HEK293 (cell line): ENCODE measurements around the gene STIM1.

Experiments used
- CTCF ChIA-PET: fragments of 350-600 bp; formaldehyde crosslinking; extraction: SDS; loops from one replicate; lab custom pipeline; 2021; ENCODE audit warnings: antibody characterized with exemption; lab: Yijun Ruan, JAX
- POLR2A ChIA-PET: fragments of 300-600 bp; formaldehyde crosslinking; extraction: SDS; loops from one replicate; lab custom pipeline; 2020; ENCODE audit warnings: antibody characterized with exemption, inconsistent platforms; lab: Yijun Ruan, JAX
- H3K27ac ChIP-seq: fragments of 200-500 bp; sonication (Bioruptor generic); 2 replicates; pipeline ENCODE4 v1.5.1; 2014; ENCODE audit warnings: low read depth, low read length, control low read depth, inconsistent platforms; ENCODE audit errors: extremely low read depth
- H3K36me3 ChIP-seq, 2 experiments: fragments of 200-500 bp in 1 of 2; sonication (Bioruptor generic) in 1 of 2; 1 replicate in 1 of 2; 2 replicates in 1 of 2; pipeline ENCODE4 v1.5.1; 2014 to 2017; ENCODE audit warnings: inconsistent platforms in 2 of 2, low read length in 2 of 2; ENCODE audit not compliant: control insufficient read depth in 2 of 2, insufficient read depth in 1 of 2
- H3K4me1 ChIP-seq: fragments of 200-500 bp; sonication (Bioruptor generic); 2 replicates; pipeline ENCODE4 v1.5.1; 2014; ENCODE audit warnings: mild to moderate bottlenecking, low read length, inconsistent platforms; ENCODE audit not compliant: control insufficient read depth, insufficient read depth
- H3K4me3 ChIP-seq: 2 replicates; pipeline ENCODE4 v1.5.1; 2011; ENCODE audit warnings: low read depth, mild to moderate bottlenecking, control low read depth, low read length, moderate library complexity
- H3K9me3 ChIP-seq: fragments of 200-500 bp; sonication (Bioruptor generic); 2 replicates; pipeline ENCODE4 v1.5.1; 2014; ENCODE audit warnings: low read depth, low read length, inconsistent platforms; ENCODE audit not compliant: control insufficient read depth, insufficient read depth
- GFI1B ChIP-seq: fragments of 450-650 bp; formaldehyde crosslinking; IDR thresholded peaks from 2 replicates; pipeline ENCODE4 v1.5.1; 2016; ENCODE audit warnings: missing biosample characterization, missing genetic modification characterization
- HIC1 ChIP-seq: fragments of 450-650 bp; formaldehyde crosslinking; IDR thresholded peaks from 2 replicates; pipeline ENCODE4 v1.5.1; 2016; ENCODE audit warnings: missing biosample characterization, missing genetic modification characterization
- HOXC10 ChIP-seq: sonication (generic); formaldehyde crosslinking; IDR thresholded peaks from 2 replicates; pipeline ENCODE4 v1.8.1; 2023; ENCODE audit warnings: mild to moderate bottlenecking, missing genetic modification reagents
- HOXD13 ChIP-seq: sonication (generic); formaldehyde crosslinking; IDR thresholded peaks from 2 replicates; pipeline ENCODE4 v1.8.0; 2022; ENCODE audit warnings: missing genetic modification reagents, borderline replicate concordance
- MYNN ChIP-seq: fragments of 450-650 bp; formaldehyde crosslinking; IDR thresholded peaks from 2 replicates; pipeline ENCODE4 v1.5.1; 2016; ENCODE audit warnings: missing biosample characterization, missing genetic modification characterization, borderline replicate concordance
- MZF1 ChIP-seq: fragments of 450-650 bp; formaldehyde crosslinking; IDR thresholded peaks from 2 replicates; pipeline ENCODE4 v1.5.1; 2017; ENCODE audit warnings: missing biosample characterization, missing genetic modification characterization, borderline replicate concordance
- SETDB1 ChIP-seq: IDR thresholded peaks from one replicate; pipeline ENCODE4 v1.6.1; 2017; ENCODE audit warnings: mild to moderate bottlenecking, low read length, moderate library complexity, mixed read lengths; ENCODE audit not compliant: insufficient read length
- TCF7L2 ChIP-seq: IDR thresholded peaks from 2 replicates; pipeline ENCODE4 v1.6.1; 2011; ENCODE audit warnings: low read depth, mild to moderate bottlenecking, inconsistent platforms, low read length, moderate library complexity, borderline replicate concordance
- TRIM28 ChIP-seq: IDR thresholded peaks from 2 replicates; pipeline ENCODE4 v1.6.1; 2011; ENCODE audit warnings: low read length, control low read depth, borderline replicate concordance
- ZBTB1 ChIP-seq: fragments of 450-650 bp; formaldehyde crosslinking; IDR thresholded peaks from 2 replicates; pipeline ENCODE4 v1.5.1; 2016; ENCODE audit warnings: missing biosample characterization, missing genetic modification characterization
- ZBTB20 ChIP-seq: fragments of 450-650 bp; formaldehyde crosslinking; IDR thresholded peaks from 2 replicates; pipeline ENCODE4 v1.5.1; 2016; ENCODE audit warnings: missing biosample characterization, missing genetic modification characterization
- ZBTB26 ChIP-seq: fragments of 450-650 bp; formaldehyde crosslinking; optimal IDR thresholded peaks from 2 replicates; pipeline ENCODE3; 2016; ENCODE audit warnings: missing biosample characterization, mild to moderate bottlenecking, missing genetic modification characterization
- ZIC2 ChIP-seq: fragments of 450-650 bp; formaldehyde crosslinking; IDR thresholded peaks from 2 replicates; pipeline ENCODE4 v1.5.1; 2016; ENCODE audit warnings: missing biosample characterization, missing genetic modification characterization
- ZNF184 ChIP-seq: fragments of 450-650 bp; IDR thresholded peaks from 2 replicates; pipeline ENCODE4 v1.5.1; 2018; ENCODE audit warnings: missing biosample characterization, mild to moderate bottlenecking, missing genetic modification characterization
- ZNF248 ChIP-seq: fragments of 450-650 bp; formaldehyde crosslinking; IDR thresholded peaks from 2 replicates; pipeline ENCODE4 v1.5.1; 2017; ENCODE audit warnings: missing biosample characterization, missing genetic modification characterization
- ZNF555 ChIP-seq: fragments of 450-650 bp; formaldehyde crosslinking; conservative IDR thresholded peaks from 2 replicates; pipeline ENCODE4 v1.5.1; 2017; ENCODE audit warnings: missing biosample characterization, mild to moderate bottlenecking, missing genetic modification characterization, inconsistent platforms
- ZNF561 ChIP-seq: fragments of 450-650 bp; IDR thresholded peaks from 2 replicates; pipeline ENCODE4 v1.5.1; 2018; ENCODE audit warnings: missing biosample characterization, missing genetic modification characterization, borderline replicate concordance
- ZNF580 ChIP-seq: fragments of 450-650 bp; formaldehyde crosslinking; IDR thresholded peaks from 2 replicates; pipeline ENCODE4 v1.5.1; 2016; ENCODE audit warnings: missing biosample characterization, missing genetic modification characterization
- ZNF596 ChIP-seq: fragments of 450-650 bp; IDR thresholded peaks from 2 replicates; pipeline ENCODE4 v1.5.0; 2018; ENCODE audit warnings: missing biosample characterization, mild to moderate bottlenecking, missing genetic modification characterization, moderate library complexity
- ZNF626 ChIP-seq: fragments of 450-650 bp; sonication (Bioruptor Pico); formaldehyde crosslinking; IDR thresholded peaks from 2 replicates; pipeline ENCODE4 v1.5.1; 2018; ENCODE audit warnings: missing biosample characterization, missing genetic modification characterization, inconsistent platforms
- ZNF639 ChIP-seq: fragments of 450-650 bp; formaldehyde crosslinking; IDR thresholded peaks from 2 replicates; pipeline ENCODE4 v1.5.1; 2016; ENCODE audit warnings: missing biosample characterization, missing genetic modification characterization
- ZNF654 ChIP-seq: fragments of 450-650 bp; formaldehyde crosslinking; IDR thresholded peaks from 2 replicates; pipeline ENCODE4 v1.5.1; 2016; ENCODE audit warnings: low read depth, missing biosample characterization, missing genetic modification characterization
- ZNF664 ChIP-seq: fragments of 450-650 bp; formaldehyde crosslinking; IDR thresholded peaks from 2 replicates; pipeline ENCODE4 v1.5.1; 2016; ENCODE audit warnings: missing biosample characterization, missing genetic modification characterization
- ZNF747 ChIP-seq: fragments of 450-650 bp; formaldehyde crosslinking; IDR thresholded peaks from 2 replicates; pipeline ENCODE4 v1.5.1; 2016; ENCODE audit warnings: missing biosample characterization, missing genetic modification characterization
- ZNF776 ChIP-seq: fragments of 450-650 bp; formaldehyde crosslinking; IDR thresholded peaks from 2 replicates; pipeline ENCODE4 v1.5.0; 2017; ENCODE audit warnings: missing biosample characterization, missing genetic modification characterization, borderline replicate concordance
- ZNF791 ChIP-seq: fragments of 450-650 bp; formaldehyde crosslinking; IDR thresholded peaks from 2 replicates; pipeline ENCODE4 v1.5.1; 2016; ENCODE audit warnings: missing biosample characterization, missing genetic modification characterization
- ZSCAN16 ChIP-seq: fragments of 450-650 bp; formaldehyde crosslinking; IDR thresholded peaks from 2 replicates; pipeline ENCODE4 v1.5.1; 2016; ENCODE audit warnings: missing biosample characterization, missing genetic modification characterization
- TF ChIP-seq, protein P1 (sequence below): fragments of 450-650 bp; formaldehyde crosslinking; IDR thresholded peaks from 2 replicates; pipeline ENCODE4 v1.5.1; 2017; ENCODE audit warnings: missing biosample characterization, missing genetic modification characterization

Gene STIM1

DNA sequence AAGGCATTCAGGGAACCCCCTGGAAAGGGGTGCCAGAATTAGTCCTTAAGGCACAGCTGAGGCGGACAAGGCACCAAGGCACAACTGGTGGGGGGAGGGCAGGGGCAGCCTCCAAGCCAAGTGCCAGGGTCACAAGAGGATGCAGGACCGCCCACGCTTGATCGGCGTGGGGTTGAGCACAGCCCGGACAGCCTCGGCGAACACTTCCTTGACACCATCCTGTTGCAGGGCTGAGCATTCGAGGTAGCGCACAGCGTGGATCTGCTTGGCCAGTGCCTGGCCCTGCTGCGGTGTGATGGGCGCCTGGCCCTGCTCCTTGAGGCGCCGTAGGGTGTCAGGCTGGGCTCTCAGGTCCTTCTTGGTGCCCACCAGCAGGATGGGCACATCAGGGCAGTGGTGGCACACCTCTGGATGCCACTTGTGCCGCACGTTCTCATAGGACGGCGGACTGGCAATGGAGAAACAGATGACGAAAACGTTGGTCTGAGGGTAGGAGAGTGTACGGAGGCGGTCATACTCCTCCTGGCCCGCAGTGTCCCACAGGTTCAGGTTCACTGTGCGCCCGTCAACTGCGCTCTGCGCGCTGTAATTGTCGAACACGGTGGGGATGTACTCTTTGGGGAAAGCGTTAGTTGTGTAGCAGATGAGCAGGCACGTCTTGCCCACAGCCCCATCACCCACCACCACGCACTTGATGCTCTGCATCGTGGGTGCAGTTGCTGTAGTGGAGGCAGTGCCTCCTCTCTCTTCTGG is 27.9 kb upstream of the STIM1 start (continued):
- TF ChIP-seq, protein P1, sequence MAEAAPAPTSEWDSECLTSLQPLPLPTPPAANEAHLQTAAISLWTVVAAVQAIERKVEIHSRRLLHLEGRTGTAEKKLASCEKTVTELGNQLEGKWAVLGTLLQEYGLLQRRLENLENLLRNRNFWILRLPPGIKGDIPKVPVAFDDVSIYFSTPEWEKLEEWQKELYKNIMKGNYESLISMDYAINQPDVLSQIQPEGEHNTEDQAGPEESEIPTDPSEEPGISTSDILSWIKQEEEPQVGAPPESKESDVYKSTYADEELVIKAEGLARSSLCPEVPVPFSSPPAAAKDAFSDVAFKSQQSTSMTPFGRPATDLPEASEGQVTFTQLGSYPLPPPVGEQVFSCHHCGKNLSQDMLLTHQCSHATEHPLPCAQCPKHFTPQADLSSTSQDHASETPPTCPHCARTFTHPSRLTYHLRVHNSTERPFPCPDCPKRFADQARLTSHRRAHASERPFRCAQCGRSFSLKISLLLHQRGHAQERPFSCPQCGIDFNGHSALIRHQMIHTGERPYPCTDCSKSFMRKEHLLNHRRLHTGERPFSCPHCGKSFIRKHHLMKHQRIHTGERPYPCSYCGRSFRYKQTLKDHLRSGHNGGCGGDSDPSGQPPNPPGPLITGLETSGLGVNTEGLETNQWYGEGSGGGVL = no peak
- TF ChIP-seq ZNF747 (tag by site-specific recombination) (no peak), ZNF639 (tag by site-specific recombination) (no peak), GFI1B (tag by site-specific recombination) (no peak), ZBTB26 (tag by site-specific recombination) (no peak), ZBTB20 (no peak), ZNF654 (tag by site-specific recombination) (no peak), ZNF561 (no peak), ZNF791 (tag by site-specific recombination) (no peak), SETDB1 (no peak), ZNF555 (tag by site-specific recombination) (no peak), TCF7L2 (no peak), ZBTB1 (no peak), ZSCAN16 (tag by site-specific recombination) (no peak)

DNA sequence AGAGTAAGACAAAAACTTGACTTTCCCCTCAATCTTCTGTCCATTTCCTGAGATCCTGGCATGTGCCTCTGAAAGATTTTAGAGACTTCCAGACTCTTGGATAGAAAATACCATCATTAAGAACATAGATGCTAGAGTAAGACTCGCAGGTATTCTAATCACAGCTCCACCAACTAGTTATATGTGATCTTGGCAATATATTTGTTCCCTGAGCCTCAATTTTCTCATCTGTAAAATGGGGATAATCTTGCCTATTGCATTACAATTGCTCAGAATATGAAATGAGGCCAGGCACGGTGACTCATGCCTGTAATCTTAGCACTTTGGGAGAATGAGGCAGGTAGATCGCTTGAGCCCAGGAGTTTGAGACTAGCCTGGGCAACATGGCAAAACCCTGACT is 25.4 kb upstream of the STIM1 start:
- TF ChIP-seq ZNF664 (tag by site-specific recombination) (no peak), ZNF248 (no peak), TRIM28 (no peak), ZNF626 (tag by site-specific recombination) (no peak), HIC1 (tag by site-specific recombination) (no peak), ZNF580 (no peak), HOXC10 (CRISPR knock-in tag) (no peak), ZNF596 (tag by site-specific recombination) (no peak), ZNF184 (tag by site-specific recombination) (no peak), MYNN (tag by site-specific recombination) (no peak), ZIC2 (tag by site-specific recombination) (no peak), MZF1 (tag by site-specific recombination) (no peak), ZNF776 (tag by site-specific recombination) (no peak), HOXD13 (CRISPR knock-in tag) (no peak), ZNF747 (tag by site-specific recombination) (no peak)
- Histone ChIP-seq H3K4me3 (no peak overlapping the region), H3K4me1 (no peaks in the 10 kb centered on the region), H3K36me3 (peaks cover 0 to 78% of the 10 kb centered on the region in 2 experiments; a peak in 2 of 3 replicates), H3K27ac (no peak overlapping the region), H3K9me3 (no peaks in the 10 kb centered on the region)
- ChIA-PET CTCF (no interaction called here), POLR2A (interaction anchor here (0.6 kb wide), 1 partner anchor 44 kb away, joined by 3 read pairs; no protein-coding TSS in a partner anchor)
